HG03469 (cell line): ENCODE data around the gene ACTR10.

Experiments
- ATAC-seq: cut with Tn5 transposase; IDR thresholded peaks from one replicate; pipeline ENCODE4 v1.9.1; 2021; ENCODE audit warnings: mild to moderate bottlenecking, moderate library complexity, moderate number of reproducible peaks; ENCODE audit not compliant: unreplicated experiment

Gene ACTR10

DNA sequence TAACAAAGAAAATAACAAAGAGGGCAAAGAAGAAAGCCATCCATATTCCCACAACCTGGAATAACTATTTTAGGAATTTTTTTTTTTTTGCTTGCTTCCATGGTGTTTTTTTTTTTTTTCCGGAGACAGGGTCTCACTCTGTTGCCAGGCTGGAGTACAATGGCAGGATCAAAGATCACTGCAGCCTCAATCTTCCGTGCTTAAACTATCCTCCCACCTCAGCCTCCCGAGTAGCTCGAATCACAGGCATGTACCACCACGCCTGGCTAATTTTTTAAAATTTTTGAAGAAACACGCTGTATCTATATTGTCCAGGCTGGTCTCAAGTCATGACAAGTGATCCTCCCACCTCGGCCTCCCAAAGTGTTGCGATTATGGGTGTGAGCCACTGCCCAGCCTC is 78.2 kb downstream of the ACTR10 start:
- no peak for ATAC-seq

- ATAC-seq: peak; percentile 50
Observed at GRCh38 chr14:58280954-58281787, 81.2 kb downstream of the ACTR10 start.

DNA sequence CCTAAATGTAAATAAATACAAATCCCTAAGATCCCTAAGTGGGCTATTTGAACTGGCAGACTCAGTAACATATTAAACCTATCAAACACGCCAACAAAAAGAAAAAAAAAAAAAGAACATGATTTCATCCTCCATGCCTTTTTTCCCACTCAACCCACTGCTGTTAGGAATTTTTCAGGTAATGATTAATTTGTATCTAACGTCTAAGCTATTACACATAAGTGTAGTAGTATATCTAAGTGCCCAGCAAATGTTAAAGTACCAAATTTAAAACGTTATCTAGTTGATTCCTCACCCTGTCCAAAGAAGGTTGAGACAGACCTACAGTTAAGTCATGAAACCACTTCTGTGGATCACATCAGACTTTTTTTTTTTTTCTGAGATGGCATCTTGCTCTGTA is 82.0 kb downstream of the ACTR10 start:
- ATAC-seq: no peak

GRCh38 chr14:58282925-58283593 is 83.1 kb downstream of the ACTR10 start:
- no peak for ATAC-seq

- ATAC-seq: no peak
Observed at GRCh38 chr14:58283730-58284129, 83.8 kb downstream of the ACTR10 start.

GRCh38 chr14:58285132-58285531 is 85.2 kb downstream of the ACTR10 start:
- ATAC-seq: no peak
